ENCODE measurements around the gene GRAMD4. TPM values are rescaled to one million over a fixed set of nuclear protein-coding genes. Genes with fewer than 3 reads are reported as not detected.

GRAMD4 gene
- total and polyA plus RNA-seq, 2 donors (not counting 1 experiment from before 2014, with no cell fraction given) = 17.0 to 88.1 TPM

GRCh38 chr22:46622081-46622521 is 1.9 kb downstream of the GRAMD4 start:
- POLR2A ChIA-PET = no interaction called here
- H3K27ac ChIP-seq (ENCODE audit: low read length in 2 of 2) = no peak overlapping the region
- DNase-seq = peak; percentile 28
- intact Hi-C loops (cut with micrococcal nuclease) = loop anchor here (2.0 kb wide), 1 partner anchor 59 kb away; no protein-coding TSS in a partner anchor
- peak overlapping the region; percentile 38 for H2AFZ ChIP-seq (ENCODE audit: insufficient read depth, low read depth, low read length, poor library complexity, severe bottlenecking)
- H3K4me1 ChIP-seq (ENCODE audit: control insufficient read depth in 2 of 2, insufficient read depth in 2 of 2, low read length in 2 of 2) = peaks cover 20 to 50% of the 10 kb centered on the region in 2 donors
- 68% methylated on average over 5 of the region's 14 CpGs for whole genome bisulfite sequencing (ENCODE audit: insufficient coverage)
- H3K27ac Mint-ChIP-seq = peak overlapping the region; percentile 67
- no peaks in the 10 kb centered on the region for H3K9me3 ChIP-seq (ENCODE audit: control extremely low read depth in 1 of 3, control insufficient read depth in 2 of 3, insufficient read depth in 1 of 3, low read length in 2 of 3)
- peaks cover 72% of the 10 kb centered on the region for H4K20me1 ChIP-seq (ENCODE audit: control insufficient read depth, insufficient read depth, low read length, poor library complexity, severe bottlenecking)
- TF ChIP-seq CTCF (IDR thresholded peaks at IDR 0.05) (no peak), EZH2 (IDR thresholded peaks at IDR 0.05; ENCODE audit: borderline replicate concordance, insufficient read depth, low read depth, low read length, poor library complexity, severe bottlenecking) (no peak)
- H3K4me3 ChIP-seq (ENCODE audit: control extremely low read depth in 1 of 5, extremely low read depth in 1 of 5, insufficient read depth in 1 of 5, low read depth in 2 of 5, low read length in 4 of 5) = no peak overlapping the region
- H3K4me1 Mint-ChIP-seq = peaks cover 58% of the 10 kb centered on the region
- peaks cover 73% of the 10 kb centered on the region for H3K79me2 ChIP-seq (ENCODE audit: control insufficient read depth, insufficient read depth, low read length)
- H3K4me2 ChIP-seq (replicated peaks; ENCODE audit: low read depth, low read length, poor library complexity, severe bottlenecking) = peak overlapping the region; percentile 54
- H3K9ac ChIP-seq (ENCODE audit: low read length) = no peak overlapping the region
- H3K9me3 Mint-ChIP-seq (ENCODE audit: insufficient read depth) = no peaks in the 10 kb centered on the region
- H3K36me3 ChIP-seq (replicated peaks in 1 of 2; ENCODE audit: control extremely low read depth in 1 of 2, control insufficient read depth in 1 of 2, extremely low read depth in 1 of 2, insufficient read depth in 2 of 2, low read length in 1 of 2) = peaks cover 0 to 5% of the 10 kb centered on the region in 2 experiments
- no peaks in the 10 kb centered on the region for H3K27me3 Mint-ChIP-seq
- no peaks in the 10 kb centered on the region for H3K27me3 ChIP-seq (replicated peaks in 1 of 4; ENCODE audit: control extremely low read depth in 1 of 4, control insufficient read depth in 3 of 4, insufficient read depth in 4 of 4, low read length in 3 of 4)
- peak overlapping the region; percentile 67 for H3K4me3 Mint-ChIP-seq
- CTCF ChIA-PET = interaction anchor here (2.7 kb wide), 1 partner anchor 58 kb away, joined by 21 read pairs; no protein-coding TSS in a partner anchor
- ATAC-seq (ENCODE audit: low read depth) = no peak

- H3K4me2 ChIP-seq (replicated peaks; ENCODE audit: low read depth, low read length, poor library complexity, severe bottlenecking) = no peak overlapping the region
- ChIA-PET POLR2A (interaction anchor here (0.8 kb wide), 1 partner anchor 33 kb away, joined by 6 read pairs; no protein-coding TSS in a partner anchor), CTCF (interaction anchor here (2.7 kb wide), 1 partner anchor 61 kb away, joined by 21 read pairs; no protein-coding TSS in a partner anchor)
- H3K27ac ChIP-seq (ENCODE audit: low read length in 2 of 2) = no peak overlapping the region
- ATAC-seq (ENCODE audit: low read depth) (no peak), DNase-seq (no peak)
- H4K20me1 ChIP-seq (ENCODE audit: control insufficient read depth, insufficient read depth, low read length, poor library complexity, severe bottlenecking) = peaks cover 75% of the 10 kb centered on the region
- no peak overlapping the region for H3K4me3 ChIP-seq (ENCODE audit: control extremely low read depth in 1 of 5, extremely low read depth in 1 of 5, insufficient read depth in 1 of 5, low read depth in 2 of 5, low read length in 4 of 5)
- H3K4me1 ChIP-seq (ENCODE audit: control insufficient read depth in 2 of 2, insufficient read depth in 2 of 2, low read length in 2 of 2) = peaks cover 20 to 37% of the 10 kb centered on the region in 2 donors
- intact Hi-C loops (cut with micrococcal nuclease) = no loop called here
- H3K9me3 ChIP-seq (ENCODE audit: control extremely low read depth in 1 of 3, control insufficient read depth in 2 of 3, insufficient read depth in 1 of 3, low read length in 2 of 3) = no peaks in the 10 kb centered on the region
- H2AFZ ChIP-seq (ENCODE audit: insufficient read depth, low read depth, low read length, poor library complexity, severe bottlenecking) = no peak overlapping the region
- peaks cover 81% of the 10 kb centered on the region for H3K79me2 ChIP-seq (ENCODE audit: control insufficient read depth, insufficient read depth, low read length)
- Mint-ChIP-seq H3K27ac (no peak overlapping the region), H3K9me3 (ENCODE audit: insufficient read depth) (no peaks in the 10 kb centered on the region), H3K4me1 (peaks cover 35% of the 10 kb centered on the region), H3K27me3 (no peaks in the 10 kb centered on the region), H3K4me3 (no peak overlapping the region)
- H3K36me3 ChIP-seq (replicated peaks in 1 of 2; ENCODE audit: control extremely low read depth in 1 of 2, control insufficient read depth in 1 of 2, extremely low read depth in 1 of 2, insufficient read depth in 2 of 2, low read length in 1 of 2) = peaks cover 0 to 17% of the 10 kb centered on the region in 2 experiments
- no peak overlapping the region for H3K9ac ChIP-seq (ENCODE audit: low read length)
- TF ChIP-seq EZH2 (IDR thresholded peaks at IDR 0.05; ENCODE audit: borderline replicate concordance, insufficient read depth, low read depth, low read length, poor library complexity, severe bottlenecking) = no peak
- TF ChIP-seq CTCF (IDR thresholded peaks at IDR 0.05) = no peak
- 98% methylated on average over 17 of the region's 20 CpGs for WGBS (ENCODE audit: insufficient coverage)
- no peaks in the 10 kb centered on the region for H3K27me3 ChIP-seq (replicated peaks in 1 of 4; ENCODE audit: control extremely low read depth in 1 of 4, control insufficient read depth in 3 of 4, insufficient read depth in 4 of 4, low read length in 3 of 4)
Measured at GRCh38 chr22:46625113-46625842, 5.1 kb downstream of the GRAMD4 start.

All from B cell (primary cell).